Lung (tissue), 12 donors: ENCODE measurements around the gene PRKAG1. TPM values are rescaled to one million over a fixed set of nuclear protein-coding genes. Genes with fewer than 3 reads are reported as not detected.

Experiments
- ATAC-seq: fragments of 200-7000 bp; cut with Tn5 transposase; one replicate; pipeline ENCODE4 v1.9.1; 2020; ENCODE audit warnings: moderate number of reproducible peaks; ENCODE audit not compliant: insufficient read depth, low FRiP score
- DNase-seq, 3 donors: peaks; one replicate each; pipeline ENCODE4 v3.0.0-alpha.2; 2013 to 2017
- H3K27ac ChIP-seq, 2 donors: one replicate each; pipeline ENCODE4 v1.5.1; 2013; ENCODE audit warnings: mild to moderate bottlenecking in 2 of 2, moderate library complexity in 2 of 2, control low read depth in 1 of 2, inconsistent platforms in 1 of 2, low read depth in 1 of 2, low read length in 1 of 2
- H3K27me3 ChIP-seq, 3 donors: one replicate each; pipeline ENCODE4 v1.5.1; 2013; ENCODE audit warnings: low read length in 2 of 3; ENCODE audit not compliant: control insufficient read depth in 3 of 3, insufficient read depth in 3 of 3
- H3K36me3 ChIP-seq, 4 donors: one replicate each; pipeline ENCODE4 v1.5.1; 2013; ENCODE audit warnings: low read length in 4 of 4, mild to moderate bottlenecking in 1 of 4, moderate library complexity in 1 of 4; ENCODE audit not compliant: control insufficient read depth in 4 of 4, insufficient read depth in 4 of 4
- H3K4me1 ChIP-seq, 5 donors: one replicate each; pipeline ENCODE4 v1.5.1; 2013; ENCODE audit warnings: low read length in 5 of 5, mild to moderate bottlenecking in 2 of 5, moderate library complexity in 1 of 5; ENCODE audit not compliant: control insufficient read depth in 5 of 5, insufficient read depth in 5 of 5
- H3K4me3 ChIP-seq: one replicate; pipeline ENCODE4 v1.5.1; 2013; ENCODE audit warnings: mild to moderate bottlenecking, control low read depth, moderate library complexity
- H3K9ac ChIP-seq, 2 donors: one replicate each; pipeline ENCODE4 v1.5.1; 2013; ENCODE audit warnings: low read length in 2 of 2, control low read depth in 1 of 2; ENCODE audit not compliant: insufficient read depth in 1 of 2
- H3K9me3 ChIP-seq, 4 donors: one replicate each; pipeline ENCODE4 v1.5.1; 2013; ENCODE audit warnings: low read length in 3 of 4, mild to moderate bottlenecking in 1 of 4, moderate library complexity in 1 of 4; ENCODE audit not compliant: control insufficient read depth in 4 of 4, insufficient read depth in 3 of 4
- WGBS, 2 donors: extraction: QIAGEN DNeasy Blood & Tissue Kit; methylation state at CpG; one replicate each; pipeline ENCODE4 v1.1.7; 2013; 5-methylcytosine and 5-hydroxymethylcytosine counted together
- polyA plus RNA-seq, 2 donors: library from polyadenylated mRNA; stranded (reverse); fragments of 200-250 nt; gene quantifications; one replicate each; pipeline ENCODE4 v1.2.1, GENCODE V29; 2013
- total RNA-seq, 2 donors: library from RNA; depleted of rRNA in 1 of 2; stranded (reverse); fragments of >200 nt in 1 of 2; gene quantifications; one replicate each; pipeline ENCODE4 v1.2.1, GENCODE V29; 2014 to 2021
- TF ChIP-seq, protein P1 (sequence below): IDR thresholded peaks from 2 replicates; pipeline ENCODE4 v1.5.1; 2012; ENCODE audit warnings: mild to moderate bottlenecking; ENCODE audit errors: control extremely low read depth, extremely low read depth
- donor health status: control.
- donor health status: control.
- donor health status: Bipolar disorder and iron deficiency.
- donor health status: healthy.
- donor health status: DM: yes; HTN: yes; CAD: no.

The PRKAG1 gene
- total and polyA plus RNA-seq, 4 donors = 33.1 to 54.5 (median 49.6) TPM

- Histone ChIP-seq H3K9me3 (no peaks in the 10 kb centered on the region), H3K27me3 (no peaks in the 10 kb centered on the region), H3K4me1 (no peaks in the 10 kb centered on the region), H3K9ac (no peak overlapping the region), H3K4me3 (no peak overlapping the region), H3K36me3 (peaks cover 41 to 87% (median 66%) of the 10 kb centered on the region in 4 donors), H3K27ac (no peak overlapping the region)
- ATAC-seq (no peak), DNase-seq (no peak)
- 92 to 97% methylated on average over 10 of the region's 10 CpGs for WGBS, 2 donors
- TF ChIP-seq, protein P1, sequence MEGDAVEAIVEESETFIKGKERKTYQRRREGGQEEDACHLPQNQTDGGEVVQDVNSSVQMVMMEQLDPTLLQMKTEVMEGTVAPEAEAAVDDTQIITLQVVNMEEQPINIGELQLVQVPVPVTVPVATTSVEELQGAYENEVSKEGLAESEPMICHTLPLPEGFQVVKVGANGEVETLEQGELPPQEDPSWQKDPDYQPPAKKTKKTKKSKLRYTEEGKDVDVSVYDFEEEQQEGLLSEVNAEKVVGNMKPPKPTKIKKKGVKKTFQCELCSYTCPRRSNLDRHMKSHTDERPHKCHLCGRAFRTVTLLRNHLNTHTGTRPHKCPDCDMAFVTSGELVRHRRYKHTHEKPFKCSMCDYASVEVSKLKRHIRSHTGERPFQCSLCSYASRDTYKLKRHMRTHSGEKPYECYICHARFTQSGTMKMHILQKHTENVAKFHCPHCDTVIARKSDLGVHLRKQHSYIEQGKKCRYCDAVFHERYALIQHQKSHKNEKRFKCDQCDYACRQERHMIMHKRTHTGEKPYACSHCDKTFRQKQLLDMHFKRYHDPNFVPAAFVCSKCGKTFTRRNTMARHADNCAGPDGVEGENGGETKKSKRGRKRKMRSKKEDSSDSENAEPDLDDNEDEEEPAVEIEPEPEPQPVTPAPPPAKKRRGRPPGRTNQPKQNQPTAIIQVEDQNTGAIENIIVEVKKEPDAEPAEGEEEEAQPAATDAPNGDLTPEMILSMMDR = no peak
Observed at GRCh38 chr12:49048953-49049352, 30.4 kb upstream of the PRKAG1 start.

DNA sequence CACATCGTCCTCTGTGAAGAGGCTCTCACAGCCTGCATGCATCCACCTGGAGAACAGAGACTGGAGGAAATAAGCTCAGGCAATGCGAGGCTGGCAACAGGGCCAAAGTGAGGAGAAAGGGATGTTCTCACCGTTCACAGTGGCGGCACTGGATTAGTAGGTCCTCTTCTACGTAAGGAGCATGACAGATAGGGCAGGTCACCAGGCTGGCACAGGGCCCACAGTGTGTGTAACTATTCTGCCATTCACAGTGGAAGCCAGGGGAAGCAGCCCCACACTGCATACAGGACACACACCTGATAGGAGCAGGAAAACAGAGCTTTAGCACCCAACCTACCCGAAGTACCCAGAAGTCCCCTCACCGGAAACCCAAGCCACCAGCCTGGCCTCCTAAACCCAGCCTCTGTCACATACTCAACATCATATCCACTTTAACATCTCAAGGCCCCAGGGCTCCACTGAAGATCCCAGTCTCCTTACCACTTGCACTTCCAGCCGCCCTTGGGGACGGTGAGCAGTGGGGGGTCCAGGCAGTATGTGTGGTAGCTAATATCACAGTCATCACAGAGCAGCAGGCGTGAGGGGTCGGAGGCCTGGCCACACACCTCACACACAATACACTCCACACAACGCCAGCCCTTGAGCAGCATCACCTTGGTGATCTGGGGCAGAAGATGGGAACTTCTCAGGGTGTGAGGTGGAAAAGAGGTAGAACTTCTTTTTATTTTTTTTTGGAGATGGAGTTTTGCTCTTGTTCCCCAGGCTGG, 27.7 kb upstream of the PRKAG1 start:
- H3K4me3 ChIP-seq = no peak overlapping the region
- H3K9ac ChIP-seq = no peak overlapping the region
- H3K36me3 ChIP-seq = peaks cover 42 to 89% (median 78%) of the 10 kb centered on the region in 4 donors
- TF ChIP-seq, protein P1 = no peak
- WGBS, 2 donors = 93 to 94% methylated on average over 12 of the region's 12 CpGs
- no peak overlapping the region for H3K27ac ChIP-seq
- no peaks in the 10 kb centered on the region for H3K4me1 ChIP-seq
- DNase-seq (no peak), ATAC-seq (no peak)
- no peaks in the 10 kb centered on the region for H3K9me3 ChIP-seq
- H3K27me3 ChIP-seq = no peaks in the 10 kb centered on the region

GRCh38 chr12:49044660-49045059, 26.1 kb upstream of the PRKAG1 start:
- Histone ChIP-seq H3K27ac (no peak overlapping the region), H3K9me3 (no peaks in the 10 kb centered on the region), H3K4me1 (no peaks in the 10 kb centered on the region), H3K27me3 (no peaks in the 10 kb centered on the region), H3K4me3 (no peak overlapping the region), H3K9ac (no peak overlapping the region), H3K36me3 (peaks cover 42 to 89% (median 71%) of the 10 kb centered on the region in 4 donors)
- no peak for DNase-seq
- ATAC-seq = no peak
- TF ChIP-seq, protein P1 = no peak
- 97 to 98% methylated on average over 12 of the region's 12 CpGs for WGBS, 2 donors

DNA sequence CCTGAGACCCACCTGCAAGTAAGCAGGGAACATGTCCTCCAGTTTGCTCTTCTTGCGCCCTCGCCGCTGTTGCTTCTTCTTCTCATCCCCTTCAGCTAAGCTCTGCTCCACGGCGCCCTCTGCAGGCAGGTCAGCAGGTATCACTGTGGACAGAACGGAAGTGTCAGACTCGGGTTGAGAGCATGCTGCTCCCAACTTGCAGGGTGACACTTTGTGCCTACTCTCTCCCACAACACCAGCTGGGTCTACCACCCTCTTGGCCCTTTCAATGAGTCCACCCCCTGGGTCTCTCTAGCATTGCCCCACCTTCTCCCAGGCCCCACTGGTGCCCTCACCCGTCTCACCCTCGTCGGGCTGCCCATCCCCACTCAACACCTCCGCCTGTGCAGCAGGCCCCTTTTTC, 25.3 kb upstream of the PRKAG1 start:
- H3K4me3 ChIP-seq = no peak overlapping the region
- ATAC-seq (no peak), DNase-seq (peak in 2 of 3 donors; percentile 20 to 40)
- H3K27ac ChIP-seq = no peak overlapping the region
- TF ChIP-seq, protein P1 = peak; percentile 45
- H3K9ac ChIP-seq = no peak overlapping the region
- H3K27me3 ChIP-seq = no peaks in the 10 kb centered on the region
- peaks cover 42 to 89% (median 66%) of the 10 kb centered on the region in 4 donors for H3K36me3 ChIP-seq
- no peaks in the 10 kb centered on the region for H3K9me3 ChIP-seq
- 55 to 61% methylated on average over 11 of the region's 11 CpGs for WGBS, 2 donors
- no peaks in the 10 kb centered on the region for H3K4me1 ChIP-seq
